Fibroblast of mammary gland (primary cell): ENCODE data around the gene HPS3.
"Not testable (repeated sequence)": the region's sequence is repeated elsewhere in the genome, so short reads cannot be mapped to it uniquely, and the experiment has no call there.

ENCODE experiments used
- DNase-seq: peaks from one replicate; pipeline ENCODE4 v3.0.0-alpha.2; 2010; ENCODE audit warnings: low read depth
- H3K4me3 ChIP-seq: 2 replicates; pipeline ENCODE4 v1.5.1; 2011; ENCODE audit warnings: low read depth, mild to moderate bottlenecking, low read length, moderate library complexity; ENCODE audit not compliant: control insufficient read depth
- TF ChIP-seq, protein P1 (sequence below): conservative IDR thresholded peaks from 2 replicates; pipeline ENCODE4 v1.5.1; 2011; ENCODE audit warnings: low read depth, low read length, inconsistent platforms; ENCODE audit not compliant: control insufficient read depth, insufficient read depth

Gene HPS3

GRCh38 chr3:149087208-149087607 is 42.2 kb upstream of the HPS3 start:
- DNase-seq = no peak
- no peak overlapping the region for H3K4me3 ChIP-seq

GRCh38 chr3:149089395-149089794 is 40.0 kb upstream of the HPS3 start:
- TF ChIP-seq, protein P1, sequence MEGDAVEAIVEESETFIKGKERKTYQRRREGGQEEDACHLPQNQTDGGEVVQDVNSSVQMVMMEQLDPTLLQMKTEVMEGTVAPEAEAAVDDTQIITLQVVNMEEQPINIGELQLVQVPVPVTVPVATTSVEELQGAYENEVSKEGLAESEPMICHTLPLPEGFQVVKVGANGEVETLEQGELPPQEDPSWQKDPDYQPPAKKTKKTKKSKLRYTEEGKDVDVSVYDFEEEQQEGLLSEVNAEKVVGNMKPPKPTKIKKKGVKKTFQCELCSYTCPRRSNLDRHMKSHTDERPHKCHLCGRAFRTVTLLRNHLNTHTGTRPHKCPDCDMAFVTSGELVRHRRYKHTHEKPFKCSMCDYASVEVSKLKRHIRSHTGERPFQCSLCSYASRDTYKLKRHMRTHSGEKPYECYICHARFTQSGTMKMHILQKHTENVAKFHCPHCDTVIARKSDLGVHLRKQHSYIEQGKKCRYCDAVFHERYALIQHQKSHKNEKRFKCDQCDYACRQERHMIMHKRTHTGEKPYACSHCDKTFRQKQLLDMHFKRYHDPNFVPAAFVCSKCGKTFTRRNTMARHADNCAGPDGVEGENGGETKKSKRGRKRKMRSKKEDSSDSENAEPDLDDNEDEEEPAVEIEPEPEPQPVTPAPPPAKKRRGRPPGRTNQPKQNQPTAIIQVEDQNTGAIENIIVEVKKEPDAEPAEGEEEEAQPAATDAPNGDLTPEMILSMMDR = no peak
- no peak for DNase-seq
- H3K4me3 ChIP-seq = no peak overlapping the region

More at GRCh38 chr3:149087208-149087607, 42.2 kb upstream of the HPS3 start:
- TF ChIP-seq, protein P1 = no peak

- no peak overlapping the region for H3K4me3 ChIP-seq
- TF ChIP-seq, protein P1 = no peak
- DNase-seq = no peak
Measured at GRCh38 chr3:149090461-149090860, 39.0 kb upstream of the HPS3 start.

DNA sequence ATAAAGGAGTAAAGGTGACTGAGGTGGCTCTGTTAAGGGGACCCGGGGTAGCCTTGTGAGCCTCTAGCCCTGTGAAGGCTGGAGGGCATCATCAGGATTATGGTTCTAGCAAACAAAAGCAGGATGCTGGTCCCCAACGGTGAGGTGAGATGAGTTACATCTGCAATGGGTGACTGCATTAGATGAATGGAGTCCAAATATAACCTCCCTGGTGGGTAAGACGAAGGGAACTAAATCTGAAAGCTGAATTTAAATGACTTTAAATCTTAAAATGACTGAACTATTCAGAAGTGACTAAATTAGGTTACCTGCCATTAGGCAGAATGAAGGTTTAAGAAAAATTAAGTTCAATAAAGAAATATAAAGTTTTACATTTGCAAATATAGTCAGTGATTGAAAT is 38.5 kb upstream of the HPS3 start:
- no peak for DNase-seq
- TF ChIP-seq, protein P1 = no peak
- no peak overlapping the region for H3K4me3 ChIP-seq

DNA sequence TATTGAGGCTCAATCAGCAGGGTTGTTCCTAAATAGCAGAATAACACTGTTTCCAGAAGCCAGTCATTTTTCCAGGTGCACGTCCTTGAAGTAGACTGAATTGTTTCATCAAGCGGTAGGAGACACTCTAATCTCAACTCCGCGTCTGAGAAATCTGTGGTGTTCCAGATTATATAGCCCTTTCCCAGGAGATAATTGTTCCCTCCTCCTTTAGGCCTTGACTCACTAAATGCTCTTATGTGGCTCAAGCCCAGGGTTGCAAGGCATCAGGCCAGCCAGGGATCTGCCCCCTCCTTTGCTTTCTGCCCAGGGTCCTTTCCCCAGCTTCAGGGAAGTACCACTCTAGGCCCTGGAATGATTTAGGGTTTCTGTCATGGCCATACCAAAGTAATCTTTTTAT is 37.5 kb upstream of the HPS3 start:
- no peak overlapping the region for H3K4me3 ChIP-seq
- TF ChIP-seq, protein P1 = no peak

DNA sequence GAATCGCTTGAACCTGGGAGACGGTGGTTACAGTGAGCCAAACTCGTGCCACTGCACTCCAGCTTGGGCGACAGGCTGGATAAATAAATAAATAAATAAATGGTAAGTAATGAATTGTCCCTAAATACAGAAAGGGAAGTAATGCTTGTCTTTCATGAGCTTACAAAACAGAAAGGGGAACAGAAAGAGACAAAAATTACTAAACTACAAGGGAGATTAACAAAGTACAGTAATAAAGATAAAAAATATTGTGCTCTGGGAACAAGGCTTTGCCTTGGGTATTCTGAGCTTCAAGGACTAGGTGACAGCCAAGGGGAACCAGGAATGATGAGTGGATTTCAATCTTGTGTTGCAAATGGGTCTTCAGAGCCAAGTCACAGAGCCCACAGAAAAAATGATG is 34.0 kb upstream of the HPS3 start:
- TF ChIP-seq, protein P1 = no peak
- no peak for DNase-seq
- H3K4me3 ChIP-seq = no peak overlapping the region

More for the DNA sequence above, 37.5 kb upstream of the HPS3 start:
- DNase-seq = no peak

DNA sequence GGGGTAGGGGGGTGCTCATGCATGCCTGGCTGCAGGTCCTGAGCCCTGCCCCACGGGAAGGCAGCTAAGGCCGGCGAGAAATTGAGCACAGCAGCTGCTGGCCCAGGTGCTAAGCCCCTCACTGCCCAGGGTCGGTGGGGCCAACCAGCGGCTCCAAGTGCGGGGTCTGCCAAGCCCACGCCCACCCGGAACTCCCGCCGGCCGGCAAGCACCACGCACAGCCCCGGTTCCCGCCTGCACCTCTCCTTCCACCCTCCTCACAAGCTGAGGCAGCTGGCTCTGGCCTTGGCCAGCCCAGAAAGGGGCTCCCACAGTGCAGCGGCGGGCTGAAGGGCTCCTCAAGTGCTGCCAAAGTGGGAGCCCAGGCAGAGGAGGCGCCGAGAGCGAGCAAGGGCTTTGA is 31.5 kb upstream of the HPS3 start:
- H3K4me3 ChIP-seq, DNase-seq: not testable (repeated sequence)
